Measurements from ENCODE around the gene DEPDC1B.

The DEPDC1B gene

GRCh38 chr5:60679816-60680215, 20.1 kb downstream of the DEPDC1B start:
- DNase-seq (ENCODE audit: low read depth), result no peak
- no peak overlapping the region for H3K4me3 ChIP-seq (ENCODE audit: low read length)
- TF ChIP-seq CTCF (IDR thresholded peaks at IDR 0.05; ENCODE audit: insufficient read depth, low read depth, low read length, missing control alignments), result no peak

DNA sequence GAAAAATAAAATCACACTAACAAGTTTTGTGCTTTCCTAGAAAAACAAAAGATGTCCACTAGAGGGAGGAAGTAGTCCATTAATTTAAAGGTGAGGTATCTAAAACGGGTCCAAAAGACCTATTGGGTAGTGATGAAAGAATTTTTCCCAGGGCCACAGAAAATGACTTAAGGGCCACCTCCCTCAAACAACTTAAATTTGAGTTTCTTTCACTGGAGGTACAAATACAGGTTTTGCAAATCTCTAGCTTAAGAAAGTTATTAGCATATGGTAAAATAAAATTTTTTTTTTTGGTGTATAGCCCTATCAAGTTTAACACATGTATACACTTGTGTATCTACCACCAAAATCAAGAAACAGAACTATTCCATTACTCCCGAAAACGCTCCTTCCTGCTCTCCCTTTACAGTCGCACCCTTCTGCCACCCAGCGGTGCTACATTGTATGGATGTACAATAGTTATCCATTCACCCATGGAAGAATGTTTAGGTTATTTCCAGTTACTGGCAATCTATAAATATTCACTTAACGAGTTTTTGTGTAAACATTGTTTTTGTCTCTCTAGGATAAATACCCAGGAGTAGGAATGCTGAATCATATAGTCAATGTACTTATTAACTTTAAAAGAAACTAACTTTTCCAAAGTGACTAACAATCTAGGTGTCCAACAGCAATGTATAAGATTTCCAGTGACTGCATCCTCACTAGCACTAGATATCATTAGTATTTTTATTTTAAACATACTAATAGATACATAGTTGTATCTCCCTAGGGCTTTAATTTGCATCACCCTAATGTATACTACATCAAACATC, 21.9 kb downstream of the DEPDC1B start:
- DNase-seq (ENCODE audit: low read depth), result peak; percentile 86
- peak; percentile 79 for TF ChIP-seq CTCF (IDR thresholded peaks at IDR 0.05; ENCODE audit: insufficient read depth, low read depth, low read length, missing control alignments)

DNA sequence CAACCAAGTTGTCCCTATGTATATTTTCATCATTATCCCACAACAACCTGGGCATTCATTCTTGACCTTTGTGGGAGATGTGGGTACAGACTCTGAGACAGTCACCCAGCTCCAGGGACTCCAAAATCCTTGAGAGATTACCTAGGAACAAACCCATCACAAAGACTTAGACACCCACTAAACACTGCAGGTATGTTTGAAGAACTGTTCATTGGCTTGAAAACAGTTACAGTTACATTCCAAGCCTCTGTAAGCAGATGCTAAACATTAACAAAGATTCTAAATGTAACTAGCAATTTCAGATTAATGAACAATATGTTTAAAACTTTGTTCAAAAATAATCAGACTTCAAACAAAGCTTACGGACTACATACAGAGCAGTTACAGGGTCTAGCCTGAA, 24.7 kb downstream of the DEPDC1B start:
- DNase-seq (ENCODE audit: low read depth), result no peak
- no peak for TF ChIP-seq CTCF (IDR thresholded peaks at IDR 0.05; ENCODE audit: insufficient read depth, low read depth, low read length, missing control alignments)
- H3K4me3 ChIP-seq (ENCODE audit: low read length), result no peak overlapping the region

More for the DNA sequence above, 21.9 kb downstream of the DEPDC1B start:
- H3K4me3 ChIP-seq (ENCODE audit: low read length), result peak overlapping the region; percentile 22

DNA sequence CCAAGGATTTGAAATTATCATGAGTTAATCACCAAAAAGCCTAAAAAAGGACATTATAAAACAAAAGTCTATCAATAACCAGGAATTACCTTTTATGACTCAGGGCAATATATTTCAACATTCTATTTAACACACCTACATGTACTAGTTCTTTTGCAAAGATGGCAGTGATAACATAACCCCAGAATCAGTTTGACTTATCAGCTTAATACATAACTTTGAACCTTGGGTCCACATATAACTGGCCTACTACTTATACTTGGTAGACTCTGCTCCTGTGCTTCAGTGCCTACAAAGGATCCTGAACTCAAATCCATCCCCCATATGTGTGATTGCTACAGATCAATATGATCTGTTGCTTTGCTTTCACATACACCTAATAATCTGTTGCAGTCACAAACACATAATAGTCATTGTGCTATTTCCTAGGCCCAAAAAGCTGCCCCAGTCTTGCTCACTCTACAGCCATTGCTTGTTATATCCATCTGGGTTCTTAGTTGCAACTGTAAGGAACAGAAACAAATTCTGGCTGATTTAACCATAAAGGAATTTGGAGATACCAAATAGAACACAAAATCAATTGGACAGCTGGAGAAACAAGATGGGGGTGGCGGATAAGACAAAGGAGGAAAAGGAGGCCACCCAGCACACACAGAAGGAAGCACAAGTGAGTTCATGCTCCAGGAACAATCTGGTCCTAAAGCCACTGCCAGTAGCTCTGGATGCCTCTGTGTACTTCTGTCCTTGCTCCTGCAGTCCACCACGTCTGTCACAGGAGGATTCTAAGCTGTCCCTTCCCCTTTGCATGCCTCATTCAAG, 25.5 kb downstream of the DEPDC1B start:
- H3K4me3 ChIP-seq (ENCODE audit: low read length), result no peak overlapping the region
- no peak for TF ChIP-seq CTCF (IDR thresholded peaks at IDR 0.05; ENCODE audit: insufficient read depth, low read depth, low read length, missing control alignments)
- no peak for DNase-seq (ENCODE audit: low read depth)

DNA sequence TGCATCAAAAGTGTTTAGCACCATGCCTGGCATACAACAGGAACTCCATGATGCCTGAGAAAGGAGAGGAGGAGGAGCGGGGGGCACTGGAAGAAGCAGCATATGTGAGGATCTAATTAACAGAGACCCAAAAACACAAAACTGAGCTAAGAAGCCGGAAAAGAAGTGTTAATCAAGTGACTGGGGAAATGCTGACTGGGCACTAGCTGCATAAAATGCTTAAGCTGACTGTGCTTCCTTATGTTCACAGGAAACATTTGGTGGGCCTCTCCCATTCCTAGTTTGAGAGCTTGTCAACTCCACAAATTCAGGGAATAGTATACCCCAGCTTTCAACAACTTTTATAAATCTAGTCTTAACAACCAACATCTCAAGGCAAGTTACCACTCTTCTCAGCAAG, 26.6 kb downstream of the DEPDC1B start:
- no peak for DNase-seq (ENCODE audit: low read depth)
- no peak overlapping the region for H3K4me3 ChIP-seq (ENCODE audit: low read length)
- TF ChIP-seq CTCF (IDR thresholded peaks at IDR 0.05; ENCODE audit: insufficient read depth, low read depth, low read length, missing control alignments), result no peak

- peak; percentile 44 for DNase-seq (ENCODE audit: low read depth)
- H3K4me3 ChIP-seq (ENCODE audit: low read length), result no peak overlapping the region
- no peak for TF ChIP-seq CTCF (IDR thresholded peaks at IDR 0.05; ENCODE audit: insufficient read depth, low read depth, low read length, missing control alignments)
Measured at GRCh38 chr5:60672693-60673264, 27.2 kb downstream of the DEPDC1B start.
